Stimulated activated CD4-positive, alpha-beta T cell treated with anti-CD3 and anti-CD28 coated beads, Interleukin-12 subunit alpha, Interleukin-12 subunit beta, amount 100 ng/mL, for 4 hours (primary cell): ENCODE results near the gene SCAF11.

Experiments used
- DNase-seq: peaks from one replicate; pipeline ENCODE4 v3.0.0-alpha.2; 2020

The SCAF11 gene

GRCh38 chr12:45915405-45915804, 75.0 kb downstream of the SCAF11 start:
- DNase-seq: no peak

GRCh38 chr12:45914090-45914489, 76.3 kb downstream of the SCAF11 start:
- no peak for DNase-seq

GRCh38 chr12:45913631-45914030, 76.7 kb downstream of the SCAF11 start:
- no peak for DNase-seq

- no peak for DNase-seq
Measured at GRCh38 chr12:45912774-45913173, 77.6 kb downstream of the SCAF11 start.

- DNase-seq: no peak
Measured at GRCh38 chr12:45909041-45909713, 81.2 kb downstream of the SCAF11 start.

- DNase-seq: no peak
Measured at GRCh38 chr12:45907955-45908354, 82.4 kb downstream of the SCAF11 start.

GRCh38 chr12:45898094-45898493, 92.3 kb downstream of the SCAF11 start:
- DNase-seq: no peak

- DNase-seq: no peak
Measured at GRCh38 chr12:45895961-45896360, 94.4 kb downstream of the SCAF11 start.

- no peak for DNase-seq
Measured at GRCh38 chr12:45893240-45893639, 97.1 kb downstream of the SCAF11 start.

- DNase-seq: no peak
Measured at GRCh38 chr12:45890276-45890675, 100.1 kb downstream of the SCAF11 start.

- DNase-seq: no peak
Measured at GRCh38 chr12:45887544-45887943, 102.8 kb downstream of the SCAF11 start.

- DNase-seq: no peak
Measured at GRCh38 chr12:45886685-45887084, 103.7 kb downstream of the SCAF11 start.

GRCh38 chr12:45883187-45883586, 107.2 kb downstream of the SCAF11 start:
- no peak for DNase-seq

GRCh38 chr12:45880533-45880932, 109.8 kb downstream of the SCAF11 start:
- no peak for DNase-seq

- no peak for DNase-seq
Measured at GRCh38 chr12:45879363-45879895, 110.9 kb downstream of the SCAF11 start.

- DNase-seq: no peak
Measured at GRCh38 chr12:45878630-45879255, 111.6 kb downstream of the SCAF11 start.

- no peak for DNase-seq
Measured at GRCh38 chr12:45877069-45877468, 113.3 kb downstream of the SCAF11 start.

- DNase-seq: no peak
Measured at GRCh38 chr12:45872446-45872845, 117.9 kb downstream of the SCAF11 start.
